GM19328 (cell line): ENCODE measurements around the gene OSBP2.

Experiments used
- ATAC-seq: cut with Tn5 transposase; IDR thresholded peaks from one replicate; pipeline ENCODE4 v1.9.1; 2021; ENCODE audit warnings: mild to moderate bottlenecking, moderate library complexity; ENCODE audit not compliant: unreplicated experiment

The OSBP2 gene

GRCh38 chr22:30876915-30877553 lies 182.4 kb downstream of the OSBP2 start:
- no peak for ATAC-seq

- ATAC-seq: no peak
Measured at GRCh38 chr22:30877662-30878515, 183.2 kb downstream of the OSBP2 start.

GRCh38 chr22:30878516-30879414 lies 184.1 kb downstream of the OSBP2 start:
- no peak for ATAC-seq

- no peak for ATAC-seq
Measured at GRCh38 chr22:30879415-30879797, 184.7 kb downstream of the OSBP2 start.

GRCh38 chr22:30880181-30880601 lies 185.5 kb downstream of the OSBP2 start:
- no peak for ATAC-seq

- ATAC-seq: no peak
Measured at GRCh38 chr22:30880847-30881246, 186.2 kb downstream of the OSBP2 start.

GRCh38 chr22:30881361-30882183 lies 186.9 kb downstream of the OSBP2 start:
- ATAC-seq: no peak

GRCh38 chr22:30882184-30882717 lies 187.6 kb downstream of the OSBP2 start:
- no peak for ATAC-seq

GRCh38 chr22:30882974-30883533 lies 188.4 kb downstream of the OSBP2 start:
- ATAC-seq: no peak

GRCh38 chr22:30883586-30884145 lies 189.0 kb downstream of the OSBP2 start:
- ATAC-seq: no peak

- ATAC-seq: no peak
Measured at GRCh38 chr22:30884211-30885000, 189.7 kb downstream of the OSBP2 start.

GRCh38 chr22:30885001-30885366 lies 190.3 kb downstream of the OSBP2 start:
- ATAC-seq: no peak

GRCh38 chr22:30885591-30885990 lies 190.9 kb downstream of the OSBP2 start:
- no peak for ATAC-seq

- no peak for ATAC-seq
Measured at GRCh38 chr22:30887453-30887852, 192.8 kb downstream of the OSBP2 start.

GRCh38 chr22:30887861-30888260 lies 193.2 kb downstream of the OSBP2 start:
- no peak for ATAC-seq

GRCh38 chr22:30889268-30889995 lies 194.8 kb downstream of the OSBP2 start:
- ATAC-seq: no peak

- no peak for ATAC-seq
Measured at GRCh38 chr22:30889996-30890480, 195.4 kb downstream of the OSBP2 start.
